ENCODE data around the gene TTC32.

The TTC32 gene

GRCh38 chr2:19878268-19879046, 23.3 kb downstream of the TTC32 start:
- DNase-seq (ENCODE audit: low spot score) = no peak

DNA sequence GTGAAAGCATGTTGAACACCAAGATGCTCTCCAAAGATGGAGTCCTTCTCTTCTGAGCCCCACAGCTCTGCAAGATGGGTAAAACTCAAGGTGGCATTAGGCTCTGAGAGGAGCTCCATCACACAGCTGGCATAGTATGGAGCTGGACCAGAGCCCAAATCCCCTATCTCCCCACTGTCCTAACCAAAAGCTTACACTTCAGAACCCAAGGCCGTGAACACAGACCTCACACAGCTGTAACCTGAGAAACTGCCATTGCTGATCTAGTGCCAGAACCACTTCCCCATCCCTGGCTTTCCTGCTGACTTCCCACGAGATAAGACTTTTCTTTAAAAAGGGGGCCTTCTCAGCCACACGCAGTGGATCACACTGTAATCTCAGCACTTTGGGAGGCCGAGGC, 25.0 kb downstream of the TTC32 start:
- no peak for DNase-seq (ENCODE audit: low spot score)

DNA sequence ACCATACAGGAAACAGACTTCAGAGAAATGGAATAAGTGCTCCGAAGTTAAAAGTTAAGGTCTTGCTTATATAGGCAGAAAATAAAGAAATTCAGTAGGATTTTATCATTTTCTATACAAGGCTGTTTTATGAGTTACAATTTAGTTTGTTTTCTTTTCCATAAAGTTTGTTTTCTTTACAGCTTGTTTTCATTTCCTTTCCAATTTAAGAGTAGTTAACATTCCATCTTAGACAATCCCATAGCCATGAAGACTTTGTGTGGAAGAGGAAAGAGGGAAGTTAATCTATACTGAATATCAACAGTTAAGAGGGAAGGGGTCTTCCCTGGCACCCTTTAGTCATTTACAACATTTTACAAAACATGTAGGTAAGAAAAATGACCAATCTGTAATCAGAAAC, 26.5 kb downstream of the TTC32 start:
- no peak for DNase-seq (ENCODE audit: low spot score)

DNA sequence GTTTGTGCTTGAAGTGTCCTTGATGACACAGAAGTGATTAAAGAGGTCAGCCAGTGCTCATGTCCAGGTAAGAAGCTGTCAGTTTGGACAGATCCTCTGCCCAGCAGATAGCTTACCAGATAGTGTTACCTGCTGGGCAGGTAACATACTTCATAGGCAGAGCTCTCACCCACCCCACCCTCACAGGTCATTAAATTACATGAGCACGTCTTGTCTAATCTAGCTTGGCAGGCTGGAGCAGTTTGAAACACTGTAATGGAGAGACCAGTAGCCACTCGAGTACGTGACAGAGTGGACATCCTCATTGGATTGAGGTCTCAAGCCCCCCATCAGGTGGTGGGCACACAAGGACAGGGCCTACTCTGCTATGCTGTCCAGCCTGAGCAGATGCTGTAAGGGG, 27.1 kb downstream of the TTC32 start:
- no peak for DNase-seq (ENCODE audit: low spot score)

DNA sequence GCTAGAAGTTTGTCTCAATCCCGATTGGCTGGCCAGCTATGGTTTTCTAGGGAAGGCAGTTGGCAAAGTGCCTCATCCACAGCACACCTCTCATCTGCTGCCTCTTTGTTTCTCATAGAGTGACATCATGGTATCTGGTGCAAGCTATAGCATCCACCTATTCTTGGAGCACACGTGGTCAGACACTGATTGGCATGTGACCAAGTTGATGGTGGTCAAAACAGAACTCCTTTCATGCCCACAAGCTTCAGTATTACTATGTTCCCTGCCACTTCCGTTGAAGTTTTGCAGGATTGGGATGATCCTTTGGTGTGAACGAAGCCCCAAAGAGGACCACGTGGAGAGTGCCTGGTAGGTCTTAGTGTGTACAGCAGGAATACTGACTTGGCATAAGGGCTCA, 28.8 kb downstream of the TTC32 start:
- no peak for DNase-seq (ENCODE audit: low spot score)

DNA sequence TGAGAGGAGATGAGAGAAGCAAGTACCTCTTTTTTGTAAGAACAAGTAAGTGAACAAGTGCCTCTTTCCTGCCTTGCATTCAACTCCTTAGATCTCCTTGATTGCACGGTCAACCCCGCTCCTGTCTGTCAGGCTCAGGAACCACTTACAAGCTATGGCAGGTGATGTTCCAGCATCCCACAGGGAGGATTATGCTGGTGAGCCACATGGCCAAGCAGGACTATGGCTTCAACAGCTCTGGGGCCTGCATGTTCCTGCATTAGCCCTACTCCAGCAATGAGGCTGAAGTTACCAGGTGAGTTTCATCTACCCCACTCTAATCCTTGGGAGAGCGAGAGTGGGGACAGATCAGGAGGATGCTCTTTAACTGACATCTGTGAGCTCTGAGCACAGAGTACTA, 29.5 kb downstream of the TTC32 start:
- DNase-seq (ENCODE audit: low spot score) = no peak

DNA sequence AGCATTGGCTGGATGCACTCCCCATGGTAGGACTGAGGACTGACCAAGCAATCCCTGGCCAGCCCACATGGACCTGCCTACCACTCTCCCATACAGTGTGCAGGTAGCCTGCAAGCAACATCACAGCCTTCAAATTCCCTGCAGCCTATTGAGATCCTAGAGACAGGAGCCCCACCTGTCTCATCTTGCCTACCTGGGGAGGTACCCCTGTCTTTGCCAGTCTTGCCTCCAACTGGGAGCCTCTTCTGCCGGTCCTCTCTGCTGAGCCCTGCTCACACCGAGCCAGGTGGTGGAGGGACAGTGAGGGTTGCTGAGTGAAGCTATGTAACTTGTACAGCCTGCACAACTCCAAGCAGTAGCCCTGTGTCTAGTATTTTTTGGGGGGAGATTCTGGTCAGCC, 29.9 kb downstream of the TTC32 start:
- DNase-seq (ENCODE audit: low spot score) = no peak

- DNase-seq (ENCODE audit: low spot score) = no peak
Measured at GRCh38 chr2:19870792-19871191, 31.0 kb downstream of the TTC32 start.

DNA sequence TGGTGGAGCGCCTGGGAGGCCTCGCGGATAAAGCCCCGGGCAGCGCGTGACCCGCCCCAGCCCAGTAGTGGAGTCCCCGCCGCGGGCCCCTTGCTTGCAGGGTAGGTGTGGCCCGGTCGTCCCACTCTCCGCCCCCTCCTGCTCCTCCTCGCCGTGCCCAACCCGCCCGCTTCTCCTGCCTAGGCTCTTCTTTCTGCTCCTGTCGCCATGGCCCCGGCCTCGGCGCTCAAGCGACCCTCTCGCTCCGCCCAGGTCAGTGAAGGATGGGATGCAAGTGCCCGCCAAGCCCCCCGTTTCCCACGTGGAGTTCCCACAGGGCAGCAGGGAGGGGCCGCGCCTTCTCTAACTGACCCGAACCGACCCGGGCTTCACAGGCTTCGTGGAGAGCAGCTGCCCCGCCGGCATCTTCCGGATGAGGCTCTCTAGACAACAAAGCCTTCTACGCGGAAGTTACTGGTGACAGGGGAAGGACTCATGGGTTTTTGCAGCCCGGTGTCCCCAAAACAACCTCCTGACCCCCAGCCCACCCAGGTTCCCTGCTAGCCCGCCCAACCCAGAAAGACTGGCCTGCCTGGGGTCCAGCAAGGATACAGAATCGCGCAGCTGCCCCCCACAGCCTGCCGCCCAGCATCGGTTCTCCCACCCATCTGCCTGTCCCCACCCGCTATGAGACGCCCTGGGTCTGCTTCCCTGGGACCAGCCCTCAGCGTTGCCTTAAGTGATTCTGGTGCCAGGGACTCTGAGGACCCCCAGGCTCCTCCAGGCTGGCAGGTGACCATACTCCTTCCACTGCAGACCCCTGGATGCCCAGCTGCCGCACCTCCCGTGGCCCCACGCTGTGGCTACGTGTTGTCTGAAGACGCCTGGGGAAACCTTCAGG, 32.8 kb downstream of the TTC32 start:
- no peak for DNase-seq (ENCODE audit: low spot score)

DNA sequence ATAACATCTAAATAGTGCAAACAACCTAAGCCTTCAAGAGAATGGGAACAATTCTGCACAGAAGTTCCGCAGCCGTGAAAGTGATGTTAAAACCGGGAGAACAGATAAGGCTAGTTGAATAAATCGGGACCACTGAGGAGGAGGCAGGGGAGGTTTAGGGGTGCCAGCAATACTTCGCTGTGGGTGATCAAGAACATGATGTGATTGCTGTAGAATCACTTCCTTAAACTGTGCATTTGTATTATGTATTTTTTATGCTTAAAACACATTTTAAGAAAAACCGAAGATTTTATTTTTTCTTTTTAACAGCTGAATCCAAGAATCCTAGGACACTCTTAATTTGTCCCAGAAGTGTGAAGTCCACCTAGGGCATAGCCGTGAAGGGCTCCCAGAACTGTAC, 33.6 kb downstream of the TTC32 start:
- DNase-seq (ENCODE audit: low spot score) = no peak

GRCh38 chr2:19866771-19867170, 35.0 kb downstream of the TTC32 start:
- DNase-seq (ENCODE audit: low spot score) = no peak

DNA sequence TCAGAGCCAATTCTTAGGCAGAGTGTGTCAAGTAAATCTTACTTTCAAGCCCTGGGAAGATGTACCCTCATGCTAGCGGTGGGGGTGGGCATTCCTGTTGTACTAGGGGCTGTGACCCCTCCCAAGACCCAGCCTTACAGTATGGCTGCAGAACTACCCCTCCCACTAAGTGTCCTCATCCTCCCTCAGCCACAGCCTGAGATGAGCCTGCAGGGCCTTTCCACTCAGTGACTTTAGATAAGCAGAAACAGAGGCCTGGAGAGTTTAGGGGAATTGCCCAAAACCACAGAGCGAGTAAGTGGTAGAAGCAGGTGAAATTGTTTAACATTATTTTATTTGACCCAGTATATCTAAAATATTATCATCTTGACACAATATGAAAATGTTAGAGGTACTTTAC, 36.6 kb downstream of the TTC32 start:
- DNase-seq (ENCODE audit: low spot score) = no peak

DNA sequence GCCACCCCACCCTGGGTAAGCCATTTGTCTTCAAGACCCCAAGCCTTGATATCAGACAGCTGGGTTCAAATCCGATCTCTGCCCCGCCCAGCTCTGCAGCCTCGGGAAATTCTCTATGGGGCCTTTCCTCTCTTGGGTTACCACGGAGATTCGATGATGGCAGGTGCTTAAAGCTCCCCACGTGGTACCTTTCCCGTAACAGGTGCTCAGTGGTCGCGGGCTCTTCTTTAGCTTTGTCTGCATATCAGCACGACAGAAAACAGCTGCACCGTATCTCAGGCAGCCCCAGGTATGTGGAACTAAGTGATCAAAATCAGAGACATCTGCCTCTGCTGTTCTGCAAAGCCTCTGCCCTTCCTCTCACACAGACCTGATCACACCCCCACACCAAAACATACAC, 37.4 kb downstream of the TTC32 start:
- DNase-seq (ENCODE audit: low spot score) = no peak

DNA sequence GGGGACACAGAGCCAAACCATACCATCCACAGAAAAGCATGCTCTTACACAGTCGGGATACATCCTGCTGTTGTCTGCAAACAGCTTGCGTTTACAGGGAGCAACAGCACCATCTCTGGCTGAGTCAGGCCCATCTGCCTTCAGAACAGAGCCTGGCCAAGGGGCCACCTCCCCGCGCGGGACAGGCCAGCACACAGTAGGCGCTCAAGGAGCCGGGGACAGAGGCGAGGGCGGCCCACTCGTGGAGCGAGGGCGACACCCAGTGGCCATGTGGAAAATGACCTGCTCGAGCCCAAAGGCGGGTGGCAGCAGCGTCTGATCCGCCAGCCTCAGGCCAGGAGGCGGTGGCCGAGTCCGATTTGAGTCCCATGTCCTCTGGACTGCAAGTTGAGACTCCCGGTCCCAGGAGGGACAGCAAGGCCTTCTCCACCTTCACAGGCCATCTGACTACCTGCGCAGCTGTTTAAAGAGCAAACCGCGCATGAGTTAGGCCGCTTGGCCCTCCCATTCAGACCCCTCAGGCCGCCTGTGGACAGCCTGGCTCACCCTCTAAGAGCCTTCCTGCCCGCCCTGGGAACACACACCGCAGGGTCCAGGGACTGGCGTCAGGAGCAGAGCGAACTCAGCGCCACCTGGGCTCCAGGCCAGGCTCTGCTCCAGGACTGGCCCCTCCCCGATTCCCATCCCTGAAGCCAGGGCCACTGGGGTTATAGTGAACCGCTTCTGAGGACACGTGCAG, 38.3 kb downstream of the TTC32 start:
- peak; percentile 47 for DNase-seq (ENCODE audit: low spot score)

DNA sequence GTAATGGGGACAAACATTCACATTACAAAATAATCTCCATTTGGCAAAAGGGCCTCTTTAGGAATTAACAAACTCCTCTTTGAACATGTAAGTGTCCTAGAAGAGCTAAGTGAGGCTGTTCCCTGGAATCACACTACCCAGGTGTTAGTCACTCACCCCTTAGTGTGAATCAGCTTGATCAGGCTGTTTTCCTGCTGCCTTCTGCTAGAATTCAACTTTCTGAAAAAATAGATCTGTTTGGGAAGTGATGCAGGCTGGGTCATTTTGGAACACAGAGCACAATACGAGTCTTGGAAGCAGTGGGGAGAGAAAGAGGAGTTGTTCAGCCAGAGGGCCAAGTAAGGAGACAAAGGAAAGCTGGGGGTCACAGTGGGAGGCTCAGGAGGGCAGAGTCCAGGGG, 40.0 kb downstream of the TTC32 start:
- no peak for DNase-seq (ENCODE audit: low spot score)

DNA sequence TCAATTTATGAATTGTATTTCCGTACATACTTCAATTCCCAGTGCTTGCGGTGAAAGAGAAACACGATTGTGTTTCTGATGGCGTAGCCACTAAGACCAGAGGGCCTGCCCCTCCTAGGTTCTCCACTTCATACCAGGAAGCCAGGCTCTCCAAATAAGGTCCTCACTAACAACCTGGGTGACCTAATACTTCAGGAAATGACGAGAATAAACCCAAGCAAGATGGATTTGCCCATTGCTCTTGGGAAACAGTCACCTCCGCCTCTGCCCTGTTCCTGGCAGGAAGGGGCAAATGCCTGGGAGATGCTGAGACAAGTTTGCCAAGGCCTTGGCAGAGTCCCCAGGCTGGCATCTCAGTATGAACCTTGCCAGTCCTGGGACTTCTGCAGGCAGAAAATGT, 41.8 kb downstream of the TTC32 start:
- no peak for DNase-seq (ENCODE audit: low spot score)

- no peak for DNase-seq (ENCODE audit: low spot score)
Measured at GRCh38 chr2:19859565-19859964, 42.2 kb downstream of the TTC32 start.

DNA sequence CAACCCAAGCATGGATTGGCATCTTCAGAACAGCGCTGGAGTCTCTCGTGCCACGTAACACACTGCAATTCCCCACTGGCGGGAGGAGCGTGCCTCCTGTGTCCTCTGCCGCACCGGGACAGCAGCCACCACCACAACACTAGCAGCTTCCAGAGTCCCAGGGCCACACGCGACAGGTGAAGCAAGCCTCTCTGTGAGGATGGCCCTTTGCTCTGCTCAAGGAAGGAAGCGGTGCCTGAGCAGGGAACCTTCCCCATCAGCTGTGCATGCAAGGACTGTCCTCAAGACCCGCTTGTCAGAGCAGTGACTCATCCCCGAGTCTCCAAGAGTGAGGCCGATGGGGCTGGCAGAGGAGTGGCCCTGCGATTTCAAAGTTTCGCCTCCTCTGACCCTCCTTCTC, 44.0 kb downstream of the TTC32 start:
- no peak for DNase-seq (ENCODE audit: low spot score)

GRCh38 chr2:19857100-19857499, 44.7 kb downstream of the TTC32 start:
- DNase-seq (ENCODE audit: low spot score) = no peak

- DNase-seq (ENCODE audit: low spot score) = no peak
Measured at GRCh38 chr2:19855542-19856431, 46.0 kb downstream of the TTC32 start.
